H1 (cell line): Measurements from ENCODE around the gene EPM2A. TPM values are rescaled to one million over a fixed set of nuclear protein-coding genes. Genes with fewer than 3 reads are reported as not detected.

Experiments
- EP300 ChIP-seq, 2 experiments: IDR thresholded peaks; 1 replicate in 1 of 2; 2 replicates in 1 of 2; pipeline ENCODE4 v1.6.1; 2011 to 2012; ENCODE audit warnings: low read depth in 2 of 2, low read length in 2 of 2, mild to moderate bottlenecking in 2 of 2, borderline replicate concordance in 1 of 2, inconsistent platforms in 1 of 2, moderate library complexity in 1 of 2
- GTF2F1 ChIP-seq: IDR thresholded peaks from 2 replicates; pipeline ENCODE4 v1.6.1; 2012; ENCODE audit warnings: low read depth, low read length, improper control_type of control experiment, borderline replicate concordance
- JUN ChIP-seq: IDR thresholded peaks from 2 replicates; pipeline ENCODE4 v1.6.1; 2011; ENCODE audit warnings: low read depth, mild to moderate bottlenecking, improper control_type of control experiment, low read length
- POU5F1 ChIP-seq: IDR thresholded peaks from 2 replicates; pipeline ENCODE4 v1.6.1; 2011; ENCODE audit warnings: low read depth, mild to moderate bottlenecking, low read length, moderate library complexity
- SUZ12 ChIP-seq: fragments of 200-600 bp; sonication (generic); IDR thresholded peaks from 2 replicates; pipeline ENCODE4 v1.6.1; 2012; ENCODE audit warnings: mild to moderate bottlenecking, inconsistent platforms, low read length, moderate library complexity, mixed read lengths
- TBP ChIP-seq: IDR thresholded peaks from 2 replicates; pipeline ENCODE4 v1.6.1; 2011; ENCODE audit warnings: low read depth, low read length, improper control_type of control experiment
- polyA plus RNA-seq, 7 experiments: library from polyadenylated mRNA; depleted of rRNA in 3 of 7; stranded (reverse) in 5 of 7; unstranded in 2 of 7; fragments of >200 nt in 5 of 7; fragments of 200-250 nt in 2 of 7; gene quantifications; 1 replicate in 5 of 7; 2 replicates in 1 of 7; 4 replicates in 1 of 7; pipeline versions ENCODE4 v1.2.1 to v1.2.3, GENCODE V29; 2011 to 2013; ENCODE audit warnings: missing spikeins in 2 of 7, mixed read lengths in 2 of 7
- total RNA-seq: library from RNA; stranded (reverse); fragmentation: NEBNext Ultra II Directional; extraction: Animal tissue kit (Norgen Biotek cat#: 25700); gene quantifications from 2 replicates; pipeline ENCODE4 v1.2.1, GENCODE V29; 2021
- TF ChIP-seq, protein P1 (sequence below): IDR thresholded peaks from 2 replicates; pipeline ENCODE4 v1.6.1; 2011; ENCODE audit warnings: low read depth, mild to moderate bottlenecking, low read length; ENCODE audit not compliant: insufficient read depth

EPM2A gene
- total and polyA plus RNA-seq, 2 of the 8 experiments (the other 6 are each of a cell fraction or from before 2014, with no cell fraction given) = 2.3 to 6.2 TPM

DNA sequence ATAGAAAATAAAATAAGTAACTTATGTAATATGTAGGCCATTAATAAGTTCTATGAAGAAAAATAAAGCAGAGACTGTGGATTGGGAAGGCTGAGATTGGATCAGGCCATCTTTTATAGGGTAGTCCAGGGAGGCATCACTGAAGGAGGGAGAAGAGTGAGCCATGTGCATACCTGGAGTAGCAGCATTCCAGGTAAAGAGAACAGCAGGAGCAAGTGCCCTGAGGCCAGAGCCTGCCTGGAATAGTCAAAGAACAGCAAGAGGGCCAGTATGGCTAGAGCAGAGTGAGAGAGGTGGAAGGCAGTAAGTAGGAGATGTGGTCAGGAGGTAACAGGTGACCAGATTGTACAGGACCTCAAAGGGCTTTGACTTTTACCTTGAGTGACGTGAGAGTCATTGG is 112.1 kb downstream of the EPM2A start (continued):
- TF ChIP-seq, protein P1, sequence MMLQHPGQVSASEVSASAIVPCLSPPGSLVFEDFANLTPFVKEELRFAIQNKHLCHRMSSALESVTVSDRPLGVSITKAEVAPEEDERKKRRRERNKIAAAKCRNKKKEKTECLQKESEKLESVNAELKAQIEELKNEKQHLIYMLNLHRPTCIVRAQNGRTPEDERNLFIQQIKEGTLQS = no peak
- no peak for TF ChIP-seq TBP
- no peak for TF ChIP-seq SUZ12
- TF ChIP-seq EP300 (IDR thresholded peaks at IDR 0.05; ENCODE audit: borderline replicate concordance in 1 of 2, low read depth in 2 of 2, low read length in 2 of 2) = no peak
- TF ChIP-seq JUN = no peak
- no peak for TF ChIP-seq POU5F1
- no peak for TF ChIP-seq GTF2F1
